Vagina (tissue), 2 donors: ENCODE measurements around the gene MTUS2.

Experiments
- CTCF ChIP-seq, 3 experiments: fragments of 450-650 bp in 2 of 3; fragments of 200-600 bp in 1 of 3; sonication (generic) in 1 of 3; IDR thresholded peaks; one replicate each; pipeline ENCODE4 v1.5.1; 2017 to 2019; ENCODE audit warnings: antibody characterized with exemption in 3 of 3, mild to moderate bottlenecking in 2 of 3, moderate library complexity in 2 of 3
- POLR2A ChIP-seq, 2 donors: fragments of 450-650 bp; IDR thresholded peaks; one replicate each; pipeline ENCODE4 v1.6.1; 2017; ENCODE audit warnings: antibody characterized with exemption in 2 of 2, mild to moderate bottlenecking in 2 of 2, moderate library complexity in 2 of 2
- POLR2AphosphoS5 ChIP-seq, 2 donors: sonication (generic); formaldehyde crosslinking; IDR thresholded peaks; one replicate each; pipeline ENCODE4 v1.9.0; 2017; ENCODE audit warnings: antibody characterized with exemption in 2 of 2, mild to moderate bottlenecking in 2 of 2, low read depth in 1 of 2; ENCODE audit not compliant: insufficient read depth in 1 of 2

DNA sequence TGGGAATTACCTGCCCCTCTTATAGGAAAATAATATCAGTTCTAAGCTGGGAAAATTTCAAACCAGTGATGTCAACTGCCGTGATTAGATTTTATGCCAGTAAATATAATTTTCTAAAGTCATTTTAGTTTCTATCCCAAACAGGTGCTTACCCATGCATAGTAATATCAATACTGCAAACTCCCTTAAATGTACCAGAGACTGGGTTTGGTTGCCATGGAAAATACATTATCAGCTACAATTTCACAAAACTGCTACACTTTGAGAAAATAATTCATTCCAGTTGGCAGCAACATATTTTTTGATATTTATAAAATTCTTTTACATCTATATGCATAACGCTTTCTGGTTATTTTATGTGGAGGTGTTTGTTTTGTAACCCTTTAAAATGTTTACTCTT is 631.8 kb downstream of the MTUS2 start:
- TF ChIP-seq POLR2A (IDR thresholded peaks at IDR 0.05) (no peak), CTCF (IDR thresholded peaks at IDR 0.05) (no peak), POLR2AphosphoS5 (IDR thresholded peaks at IDR 0.05; ENCODE audit: insufficient read depth in 1 of 2, low read depth in 1 of 2) (no peak)
